Activated CD8-positive, alpha-beta memory T cell treated with anti-CD3 and anti-CD28 coated beads, Interleukin-2, amount 50 U/mL, for 4 hours (primary cell): ENCODE data around the gene SYT1.
"Not testable (repeated sequence)": the region's sequence is repeated elsewhere in the genome, so short reads cannot be mapped to it uniquely, and the experiment has no call there.

ENCODE experiments used
- DNase-seq: peaks from one replicate; pipeline ENCODE4 v3.0.0-alpha.2; 2020

Gene SYT1

GRCh38 chr12:78864403-78864869, at the start of gene SYT1:
Gene SYT1, plus strand, starts transcription at chr12:78864774.
- DNase-seq, result no peak

DNA sequence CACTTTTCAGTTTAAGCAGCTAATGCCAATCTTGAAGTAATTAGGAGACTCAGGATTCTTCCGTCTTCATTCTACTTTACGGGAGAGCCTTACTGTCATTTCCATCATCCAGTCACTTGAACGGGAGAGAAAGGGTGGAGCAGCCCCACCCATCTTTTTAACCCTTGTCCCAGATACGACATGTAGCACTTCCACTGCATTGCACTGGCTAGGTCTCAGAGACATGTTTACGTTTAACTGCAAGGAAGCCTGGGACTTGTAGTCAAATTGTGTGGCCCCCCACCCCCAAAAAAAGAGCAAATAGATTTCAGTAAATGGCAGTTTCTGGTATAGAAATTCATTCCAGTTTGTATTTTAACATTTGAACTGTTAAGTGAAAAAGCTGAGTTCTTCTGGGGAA, 46.1 kb upstream of the SYT1 start:
- no peak for DNase-seq

DNA sequence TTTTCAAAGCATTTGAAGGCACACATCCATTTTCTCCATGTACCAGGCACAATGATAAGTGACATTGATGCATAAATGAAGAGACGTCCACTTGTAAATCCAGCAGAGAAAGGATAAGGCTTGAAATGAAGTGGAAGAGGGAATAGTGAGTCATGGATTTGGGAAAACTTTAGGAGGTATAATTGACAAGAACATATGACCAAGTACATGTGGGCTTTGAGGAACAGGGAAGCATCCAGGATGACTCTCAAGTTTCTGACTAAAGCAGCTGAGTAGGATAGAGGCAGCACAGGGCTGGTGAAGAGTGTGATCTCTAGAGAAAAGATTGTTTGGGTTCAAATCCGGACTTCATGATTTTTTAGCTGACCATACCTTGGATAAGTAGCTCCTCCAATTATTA, 43.6 kb upstream of the SYT1 start:
- no peak for DNase-seq

GRCh38 chr12:78824918-78825317, 39.7 kb upstream of the SYT1 start:
- no peak for DNase-seq

DNA sequence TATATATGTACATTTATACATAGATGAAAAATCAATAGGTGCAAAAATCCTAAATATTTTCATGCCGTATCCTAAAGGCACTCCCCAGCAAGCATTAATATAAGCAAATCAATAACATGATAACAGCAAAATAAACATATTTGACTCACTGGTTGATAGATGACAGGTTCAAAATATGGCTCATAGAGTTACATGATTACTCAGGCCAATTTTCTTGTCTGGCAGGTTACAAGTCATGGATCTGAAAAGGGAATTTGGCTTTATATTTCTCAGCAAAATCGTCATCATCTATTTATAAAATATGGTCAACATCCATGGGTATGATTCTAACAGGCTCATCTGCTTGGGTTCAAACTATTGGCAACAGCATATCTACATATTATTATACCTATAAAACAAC, 34.9 kb upstream of the SYT1 start:
- DNase-seq, result no peak

DNA sequence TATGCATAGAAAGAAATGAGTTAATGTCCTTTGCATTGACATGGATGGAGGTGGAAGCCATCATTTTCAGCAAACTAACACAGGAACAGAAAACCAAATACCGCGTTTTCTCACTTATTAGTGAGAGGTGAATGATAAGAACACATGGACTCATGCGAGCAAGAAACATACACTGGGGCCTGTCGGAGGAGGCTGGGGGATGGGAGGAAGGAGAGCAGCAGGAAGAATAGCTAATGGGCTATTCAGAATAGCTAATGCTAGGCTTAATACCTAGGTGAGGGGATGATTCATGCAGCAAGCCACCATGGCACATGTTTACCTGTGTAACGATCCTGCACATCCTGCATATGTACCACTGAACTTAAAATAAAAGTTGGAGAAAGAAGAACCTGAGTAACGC, 29.1 kb upstream of the SYT1 start:
- no peak for DNase-seq

DNA sequence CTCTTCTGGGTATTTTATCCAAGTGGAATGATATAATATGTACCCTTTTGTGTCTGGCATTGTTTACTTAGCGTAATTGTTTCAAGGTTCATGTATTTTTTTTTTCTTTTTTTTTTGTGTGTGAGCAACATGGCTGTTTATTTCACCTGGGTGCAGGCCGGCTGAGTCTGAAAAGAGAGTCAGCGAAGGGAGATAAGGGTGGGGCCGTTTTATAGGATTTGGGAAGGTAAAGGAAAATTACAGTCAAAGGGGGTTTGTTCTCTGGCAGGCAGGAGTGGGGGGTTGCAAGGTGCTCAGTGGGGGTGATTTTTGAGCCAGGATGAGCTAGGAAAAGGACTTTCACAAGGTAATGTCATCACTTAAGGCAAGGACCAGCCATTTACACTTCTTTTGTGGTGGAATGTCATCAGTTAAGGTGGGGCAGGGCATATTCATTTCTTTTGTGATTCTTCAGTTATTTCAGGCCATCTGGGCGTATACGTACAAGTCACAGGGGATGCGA, 24.0 kb upstream of the SYT1 start:
- not testable (repeated sequence) for DNase-seq

GRCh38 chr12:78853231-78853630, 11.3 kb upstream of the SYT1 start:
- no peak for DNase-seq

- DNase-seq, result no peak
These were observed 832 bp upstream of the SYT1 start for GRCh38 chr12:78863482-78864402.

DNA sequence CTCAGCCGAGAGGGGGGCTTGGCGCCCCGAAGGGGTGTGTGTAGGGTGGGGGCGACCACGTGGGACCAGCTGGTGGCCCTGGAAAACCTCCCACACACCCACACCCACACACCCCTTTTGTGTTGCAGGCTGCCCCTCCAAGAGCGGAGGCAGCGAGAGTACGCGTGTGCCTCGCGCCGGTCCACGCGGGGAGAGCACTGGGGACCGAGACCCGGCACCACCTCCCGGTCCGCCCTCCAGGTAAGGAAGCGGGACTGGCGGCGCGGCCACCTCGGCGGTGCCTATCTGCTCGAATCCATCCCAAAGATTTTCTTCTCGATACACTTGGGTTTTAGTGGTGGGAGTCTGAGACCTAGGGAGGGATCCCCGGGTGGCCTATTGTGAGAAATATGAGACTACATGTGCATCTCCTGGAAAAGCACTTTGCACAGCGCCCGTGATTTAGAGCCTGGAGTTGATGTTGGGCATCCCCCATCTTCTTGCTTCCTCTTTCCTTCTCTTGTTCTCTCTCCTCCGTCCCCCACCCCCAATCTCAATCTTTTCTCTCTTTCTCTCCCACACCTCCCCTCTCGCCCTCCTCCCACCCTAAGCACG, 393 bp downstream of the SYT1 start:
- DNase-seq, result no peak

DNA sequence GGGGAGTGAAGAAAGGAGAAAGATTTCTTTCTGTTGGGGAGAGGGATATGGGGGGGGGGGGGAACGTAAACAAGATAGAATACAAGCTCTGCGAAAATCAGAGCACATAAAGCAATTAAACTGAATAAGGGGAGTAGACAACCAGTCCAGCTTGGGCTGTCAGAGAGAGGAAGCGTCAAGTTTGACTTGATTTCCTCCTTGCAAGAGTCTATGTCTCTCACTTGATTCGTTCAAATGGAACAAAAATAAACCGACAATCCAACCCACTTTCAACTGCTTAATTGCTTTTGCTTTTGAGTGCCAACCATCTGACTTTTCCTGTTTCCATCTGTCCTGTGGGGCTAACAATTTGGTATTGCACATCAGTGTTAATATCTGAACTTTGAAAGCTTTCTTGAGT, 942 bp downstream of the SYT1 start:
- no peak for DNase-seq

DNA sequence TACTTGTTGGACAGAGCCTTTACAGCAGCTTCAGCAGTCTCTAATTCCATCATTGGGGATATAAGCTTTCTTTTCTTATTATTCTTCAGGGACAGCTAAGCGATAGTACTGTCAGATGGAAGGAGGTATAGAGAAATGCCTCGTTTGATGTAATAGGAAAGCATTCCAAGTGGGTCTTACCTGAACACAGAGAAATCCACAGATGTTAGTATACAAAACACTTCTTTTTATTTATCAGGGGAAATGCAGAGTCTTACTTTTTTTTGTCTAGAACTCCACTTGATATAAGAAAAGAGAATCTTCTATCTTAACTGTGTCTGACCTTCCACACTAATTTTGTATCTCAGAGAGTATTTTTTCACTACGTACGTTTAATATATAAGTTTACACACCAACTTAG, 1.9 kb downstream of the SYT1 start:
- DNase-seq, result no peak

- no peak for DNase-seq
These were observed 6.0 kb downstream of the SYT1 start for GRCh38 chr12:78870539-78870938.

- DNase-seq, result no peak
These were observed 7.0 kb downstream of the SYT1 start for GRCh38 chr12:78871566-78871965.

- no peak for DNase-seq
These were observed 13.9 kb downstream of the SYT1 start for GRCh38 chr12:78878459-78878858.

DNA sequence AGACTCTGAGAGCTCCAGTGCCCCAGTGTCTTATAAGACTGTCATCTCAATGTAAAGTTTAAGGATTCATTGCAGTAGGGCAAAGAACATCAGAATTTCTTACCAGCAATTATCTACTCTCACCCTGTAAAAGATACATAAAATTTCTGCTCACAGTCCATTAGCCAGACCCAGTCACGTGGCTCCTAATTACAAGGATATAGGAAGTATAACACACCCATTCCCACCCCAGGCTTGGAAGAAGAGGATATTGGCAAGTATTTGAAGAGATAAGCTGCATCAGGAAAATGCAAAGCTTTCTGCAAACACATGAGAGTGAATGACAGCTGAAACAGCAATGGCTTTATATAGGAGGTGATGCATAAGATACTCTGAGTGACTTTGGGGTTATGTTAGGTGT, 14.3 kb downstream of the SYT1 start:
- no peak for DNase-seq

GRCh38 chr12:78880078-78880477, 15.5 kb downstream of the SYT1 start:
- DNase-seq, result no peak

DNA sequence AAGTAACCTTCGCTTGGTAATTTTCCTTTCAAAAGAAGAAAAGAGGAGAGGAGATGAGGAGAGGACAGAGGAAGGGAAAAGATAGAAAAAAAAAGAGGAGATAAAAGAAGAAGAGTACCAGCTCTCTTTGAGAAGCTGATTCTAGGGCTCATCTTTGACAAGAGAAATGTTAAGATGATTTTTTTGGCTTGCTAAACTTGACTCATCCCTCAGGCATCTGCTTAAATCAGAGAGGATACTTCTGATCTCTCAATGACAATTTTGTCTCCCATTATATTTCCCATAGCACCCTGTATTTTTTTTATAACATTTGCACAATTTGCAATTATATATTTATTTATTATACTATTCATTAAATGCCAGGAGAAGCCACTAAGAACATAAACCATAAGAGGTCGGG, 17.1 kb downstream of the SYT1 start:
- DNase-seq, result no peak

- no peak for DNase-seq
These were observed 20.9 kb downstream of the SYT1 start for GRCh38 chr12:78885466-78885865.

GRCh38 chr12:78886719-78887407, 22.3 kb downstream of the SYT1 start:
- no peak for DNase-seq

GRCh38 chr12:78887444-78887843, 22.9 kb downstream of the SYT1 start:
- no peak for DNase-seq

DNA sequence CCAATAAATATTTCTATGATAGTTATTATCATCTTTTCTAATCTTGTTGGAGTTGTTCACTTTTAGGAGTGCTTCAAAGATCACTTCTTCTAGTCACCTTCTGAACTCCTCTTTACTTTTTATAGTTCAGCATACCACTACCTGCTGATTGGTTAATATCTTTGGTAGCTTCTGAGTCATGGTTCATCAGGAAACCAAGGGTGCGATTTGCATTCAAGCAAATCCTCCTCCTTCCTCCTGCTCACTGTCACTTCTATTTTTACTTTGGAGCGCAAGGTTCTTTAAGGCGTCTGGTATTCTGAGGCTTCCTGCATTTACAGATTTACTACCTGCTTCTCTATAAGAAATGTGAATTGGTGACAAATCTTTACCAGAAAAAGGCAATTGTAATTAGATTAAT, 24.0 kb downstream of the SYT1 start:
- DNase-seq, result no peak

GRCh38 chr12:78891646-78892353, 27.2 kb downstream of the SYT1 start:
- no peak for DNase-seq
